Inflammatory macrophage treated with lipopolysaccharide for 1 hour (primary cell): ENCODE results near the gene CACNA1H.
A peak's percentile ranks its signal among the peaks of the same experiment; 100 is the strongest.
"Not testable (repeated sequence)": the region's sequence is repeated elsewhere in the genome, so short reads cannot be mapped to it uniquely, and the experiment has no call there.

Experiments used
- DNase-seq, 2 donors: peaks; one replicate each; pipeline ENCODE4 v3.0.0-alpha.2; 2020 to 2022

CACNA1H gene

DNA sequence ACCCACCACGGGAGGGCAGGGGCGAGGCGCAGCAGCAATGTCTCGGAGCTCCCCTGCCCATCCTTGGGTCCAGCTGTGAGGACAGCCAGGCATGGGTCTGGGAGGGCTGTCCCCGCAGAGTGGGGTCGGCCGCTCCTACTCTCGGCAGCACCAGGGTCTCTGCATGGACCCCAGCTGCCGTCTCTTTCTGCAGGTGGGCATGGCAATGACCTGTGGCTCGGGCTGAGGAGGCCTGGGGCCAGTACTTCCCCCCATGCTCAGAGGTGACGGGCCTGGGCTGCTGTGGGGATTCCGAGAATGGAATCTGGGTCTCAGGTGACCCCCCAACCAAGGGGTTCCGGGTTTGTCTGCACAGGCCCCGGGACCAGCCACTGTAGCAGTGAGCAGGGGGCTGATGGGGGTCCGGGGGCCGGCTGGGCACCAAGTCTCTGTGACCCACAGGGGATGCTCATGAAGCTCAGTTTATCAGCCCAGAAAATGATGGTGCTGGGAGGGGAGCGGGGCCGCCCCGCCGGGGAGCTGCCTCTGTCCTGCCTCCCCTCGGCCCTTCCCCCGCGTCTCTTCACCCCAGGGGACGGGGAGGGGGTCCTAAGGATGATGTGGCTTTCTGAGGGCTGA, 23.5 kb downstream of the CACNA1H start:
- no peak for DNase-seq

DNA sequence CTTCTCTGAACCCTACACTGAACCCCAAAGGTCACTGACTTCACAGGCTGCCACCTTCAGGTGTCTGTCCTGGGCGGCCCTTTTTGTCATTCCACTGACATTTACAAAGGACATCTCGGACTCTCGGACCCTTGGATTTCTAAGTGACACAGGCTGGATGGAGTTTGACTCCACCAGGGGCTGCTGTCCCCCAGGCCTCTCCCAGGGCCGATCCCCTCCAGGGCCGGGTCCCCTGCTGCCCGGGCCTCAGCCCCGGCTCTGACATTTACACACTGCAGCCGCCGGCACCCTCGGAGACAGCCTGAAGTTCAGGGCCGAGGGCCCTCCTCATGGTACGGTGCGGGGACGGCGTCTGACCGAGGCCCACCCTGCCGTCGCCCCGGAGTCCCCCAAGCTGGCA, 24.1 kb downstream of the CACNA1H start:
- DNase-seq, result no peak

DNA sequence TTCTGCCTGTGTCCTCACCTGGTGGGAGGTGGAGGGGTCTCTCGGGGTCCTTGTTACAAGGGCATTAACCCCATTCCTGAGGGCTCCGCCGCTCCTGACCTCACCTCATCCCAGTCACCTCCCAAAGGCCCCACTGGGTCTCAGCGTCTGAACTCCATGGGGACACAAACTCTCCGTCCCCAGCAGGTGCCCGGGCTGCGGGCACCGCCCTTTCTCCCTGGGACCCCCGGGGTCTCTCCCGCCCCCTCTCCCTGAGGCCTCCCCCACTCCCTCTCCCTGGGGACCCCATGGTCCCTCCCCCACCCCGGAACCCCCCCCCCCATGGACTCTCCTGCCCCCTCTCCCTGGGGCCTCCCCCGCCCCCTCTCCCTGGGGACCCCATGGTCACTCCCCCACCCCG, 24.8 kb downstream of the CACNA1H start:
- DNase-seq, result no peak

DNA sequence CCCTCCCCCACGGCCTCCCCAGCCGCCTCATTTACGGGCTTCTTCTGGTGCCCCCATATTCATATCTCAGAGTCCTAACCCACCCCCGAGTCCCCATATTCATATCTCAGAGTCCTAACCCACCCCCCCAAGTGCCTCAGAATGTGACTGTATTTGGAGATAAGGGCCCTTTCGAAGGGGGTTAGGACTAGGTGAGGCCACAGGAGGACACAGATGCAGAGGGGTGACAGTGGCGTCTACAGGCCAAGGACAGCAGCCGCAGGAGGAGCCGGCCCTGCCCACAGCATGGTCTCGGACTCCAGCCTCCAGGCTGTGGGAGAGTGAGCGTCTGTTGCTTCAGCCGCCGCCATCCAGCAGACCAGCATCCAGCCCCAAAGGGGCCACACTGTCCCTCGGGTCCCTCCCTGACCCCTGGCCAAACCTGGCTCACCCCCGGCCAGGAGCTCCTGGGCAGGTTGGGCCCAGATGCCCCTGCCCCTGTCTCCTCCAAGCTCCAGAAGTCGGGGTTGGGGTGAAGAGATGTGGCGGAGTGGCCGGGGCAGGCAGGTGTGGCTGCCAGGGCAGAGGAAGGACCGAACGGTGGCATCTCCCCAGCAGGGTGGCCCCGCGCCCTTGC, 25.5 kb downstream of the CACNA1H start:
- DNase-seq, result no peak

DNA sequence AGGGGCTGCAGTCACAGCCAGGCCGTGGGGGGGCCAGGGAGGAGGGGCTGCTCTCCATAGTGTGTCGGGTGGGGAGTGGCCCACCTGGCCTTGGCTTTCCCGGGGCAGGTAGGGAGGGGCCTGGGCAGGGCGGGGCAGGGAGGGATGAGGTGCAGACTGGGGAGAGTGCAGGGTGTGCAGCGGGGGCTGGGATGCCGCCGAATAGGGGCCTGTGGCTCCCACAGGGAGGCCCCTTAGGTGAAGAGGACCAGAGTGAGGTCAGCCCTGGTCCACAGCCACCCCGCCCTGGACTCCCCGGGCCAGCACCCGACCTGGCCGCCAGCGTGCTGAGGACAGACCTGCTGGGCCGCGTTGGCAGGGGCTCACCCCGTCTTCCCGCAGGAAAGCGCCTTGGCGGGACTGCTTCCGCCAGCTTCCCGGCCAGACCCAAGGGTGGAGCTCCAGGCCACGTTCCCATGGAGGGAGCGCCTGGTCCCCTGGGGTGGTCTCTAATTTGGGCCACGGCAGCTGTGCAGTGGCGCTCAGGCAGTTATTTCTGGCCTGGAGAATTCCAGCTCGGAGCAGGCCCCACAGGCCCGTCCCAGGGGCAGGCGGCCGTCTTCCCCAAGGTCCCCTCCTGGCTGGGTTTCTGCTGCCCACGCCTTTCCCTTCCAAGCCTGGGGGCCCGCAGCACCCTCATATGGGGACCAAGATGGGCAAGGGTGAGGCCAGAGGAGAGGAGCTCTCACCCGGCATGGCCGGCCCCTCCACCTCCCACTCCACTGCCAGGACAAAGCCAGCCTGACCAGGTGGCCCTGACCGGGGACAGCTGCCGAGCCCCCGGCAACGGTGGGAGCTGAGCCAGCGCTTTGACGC, 27.9 kb downstream of the CACNA1H start:
- DNase-seq, result no peak

DNA sequence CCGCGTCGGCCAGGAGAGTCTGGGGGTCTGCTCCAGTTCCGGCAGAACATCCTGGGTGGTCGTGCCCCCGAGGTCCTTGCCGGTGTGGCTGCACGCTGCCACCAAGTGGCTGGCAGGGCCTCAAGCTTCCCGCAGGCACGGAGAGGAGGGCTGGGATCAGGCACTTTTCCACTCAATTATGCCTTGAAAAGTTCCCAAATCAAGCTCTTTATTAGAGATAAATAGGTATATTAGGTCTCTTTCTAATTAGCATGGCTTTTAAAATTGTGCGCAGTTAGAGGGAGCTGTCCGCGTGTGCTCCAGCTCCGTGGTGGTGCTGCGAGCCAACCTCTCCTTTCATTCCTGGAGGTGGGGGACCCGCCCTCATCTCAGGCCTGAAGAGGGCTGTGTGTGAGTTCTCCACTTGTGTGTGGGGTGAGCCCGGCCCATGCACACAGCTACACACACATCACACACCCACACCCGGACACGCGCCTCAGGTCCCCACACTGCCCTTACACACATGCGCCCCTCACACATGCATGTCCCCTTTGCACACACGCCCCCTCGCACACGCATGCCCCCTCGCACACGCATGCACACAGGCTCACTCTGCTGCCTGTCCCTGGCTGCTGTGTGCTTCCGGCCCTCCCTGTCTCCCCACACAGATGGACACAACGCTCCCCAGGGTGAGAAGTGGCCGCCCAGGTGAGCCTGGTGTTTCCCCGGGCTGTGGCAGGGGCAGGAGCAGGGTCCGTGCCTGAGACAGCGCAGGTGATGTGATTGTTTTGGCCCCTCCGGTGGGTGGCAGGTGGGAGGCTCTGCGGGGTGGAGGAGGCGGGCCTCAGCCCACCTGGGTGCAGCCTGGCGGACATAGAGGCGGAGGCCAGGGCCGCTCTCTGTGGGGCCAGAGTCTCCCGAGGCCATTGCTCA, 28.8 kb downstream of the CACNA1H start:
- no peak for DNase-seq

DNA sequence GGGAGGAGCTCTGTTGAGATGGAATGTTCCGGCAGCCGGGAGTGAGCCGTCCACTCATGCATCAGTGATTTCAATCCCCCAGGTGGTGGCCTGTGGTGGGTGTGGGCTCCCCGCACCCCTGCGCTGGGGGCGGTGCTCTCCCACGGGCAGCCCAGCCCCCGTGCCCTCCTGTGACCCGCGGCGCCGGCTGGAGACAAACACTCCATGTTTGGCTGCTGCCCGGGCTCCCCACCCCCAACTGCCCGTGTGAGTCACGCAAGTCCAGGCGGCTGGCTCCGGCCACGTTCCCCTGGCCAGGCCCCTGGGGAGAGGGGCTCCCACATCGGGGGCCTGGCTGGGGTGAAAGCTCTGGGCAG, 29.4 kb downstream of the CACNA1H start:
- no peak for DNase-seq

DNA sequence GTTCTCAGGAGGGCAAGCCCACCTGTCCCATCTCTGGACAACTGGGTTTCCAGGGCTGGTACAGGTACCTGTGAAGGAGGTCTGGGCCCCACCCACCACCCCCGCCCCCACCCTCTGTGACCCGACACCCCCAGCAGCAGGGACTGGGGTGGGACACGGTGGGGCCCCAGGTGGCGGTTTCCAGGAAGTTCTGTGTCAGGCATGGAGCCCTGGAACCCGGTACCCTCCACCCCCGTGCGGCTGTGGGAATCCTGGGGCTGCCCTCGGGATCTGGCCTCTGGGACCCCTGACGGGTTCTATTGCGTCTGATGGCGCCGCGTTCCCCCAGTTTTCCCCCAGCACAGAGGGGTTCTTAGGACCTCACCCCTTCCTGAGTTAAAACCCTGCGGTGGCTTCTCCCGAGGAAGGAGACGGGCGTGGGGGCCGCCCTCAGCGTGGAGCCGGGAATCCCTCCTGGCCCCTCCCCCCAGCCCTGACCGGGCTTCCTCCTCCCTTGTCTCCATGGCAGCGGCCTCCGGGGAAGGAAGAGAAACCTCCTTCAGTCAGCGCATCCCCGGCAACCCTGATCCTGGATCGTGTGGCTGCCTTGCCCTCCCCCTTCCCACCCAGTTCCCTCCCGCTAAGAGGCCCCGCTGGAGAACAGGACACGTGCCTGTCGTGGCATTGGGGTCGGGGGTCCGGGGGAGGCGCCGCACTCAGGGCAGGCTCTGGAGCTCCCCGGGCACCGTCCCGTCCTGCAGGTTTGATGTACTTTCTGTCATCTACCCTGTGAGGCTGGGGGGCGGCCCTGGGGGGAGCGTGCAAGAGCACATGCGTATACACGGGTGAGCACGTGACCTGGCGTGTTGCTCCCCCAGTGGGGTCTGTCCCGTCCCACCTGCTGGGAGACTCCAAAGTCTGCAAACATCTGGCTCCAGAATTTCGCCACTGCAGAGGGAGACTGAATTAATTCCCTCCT, 30.3 kb downstream of the CACNA1H start:
- DNase-seq, result no peak

DNA sequence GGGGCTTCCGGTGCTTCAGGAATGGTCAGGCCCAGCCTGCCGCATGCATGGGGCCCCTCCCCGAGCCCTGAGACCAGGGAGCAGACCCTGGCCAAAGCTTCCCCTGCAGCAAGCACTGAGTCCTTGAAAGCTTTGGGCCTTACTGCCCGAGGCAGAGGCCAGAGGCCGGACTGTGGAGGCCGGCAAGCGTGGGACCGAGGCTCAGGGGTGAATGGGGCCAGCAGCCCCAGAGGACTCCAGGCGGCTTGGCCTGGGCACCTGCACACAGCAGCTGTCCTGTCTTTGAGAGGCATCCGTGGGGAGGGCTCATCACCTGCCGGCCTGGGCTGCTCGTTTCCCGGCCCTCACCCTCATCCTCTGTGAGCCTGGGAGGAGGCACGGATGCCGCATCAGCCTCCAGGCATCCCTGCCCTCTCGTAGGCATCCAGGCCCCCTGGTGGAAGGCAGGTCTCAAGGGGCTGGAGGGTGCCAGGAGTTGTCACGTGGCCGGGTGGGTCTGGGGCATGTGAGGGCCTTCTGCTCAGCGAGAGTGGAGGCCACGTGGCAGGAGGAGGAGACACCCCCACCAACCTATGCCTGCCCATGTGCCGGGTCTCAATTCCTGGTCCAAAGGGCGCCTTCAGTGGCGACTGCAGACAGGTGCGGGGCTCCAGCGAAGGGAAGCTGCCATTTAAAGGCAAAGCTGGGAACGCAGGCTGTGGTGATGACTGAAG, 31.4 kb downstream of the CACNA1H start:
- DNase-seq, result no peak

DNA sequence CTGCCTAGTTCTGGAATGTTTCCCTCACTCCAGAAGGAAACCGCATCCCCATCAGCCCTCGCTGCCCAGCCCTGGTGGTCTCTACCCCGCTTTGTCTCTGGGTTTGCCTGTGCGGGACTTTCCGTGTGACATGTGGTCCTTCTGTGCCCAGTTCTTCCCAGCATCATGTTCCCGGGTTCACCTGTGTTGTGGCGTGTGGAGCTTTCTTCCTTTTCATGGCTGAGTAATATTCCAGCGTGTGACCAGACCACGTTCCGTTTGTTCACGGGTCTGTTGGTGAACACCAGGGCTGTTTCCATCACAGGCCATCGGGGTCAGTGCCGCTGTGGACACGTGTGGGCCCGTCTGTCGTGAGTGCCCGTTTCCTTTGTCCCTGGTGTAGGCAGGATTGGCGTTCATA, 32.1 kb downstream of the CACNA1H start:
- DNase-seq, result no peak

DNA sequence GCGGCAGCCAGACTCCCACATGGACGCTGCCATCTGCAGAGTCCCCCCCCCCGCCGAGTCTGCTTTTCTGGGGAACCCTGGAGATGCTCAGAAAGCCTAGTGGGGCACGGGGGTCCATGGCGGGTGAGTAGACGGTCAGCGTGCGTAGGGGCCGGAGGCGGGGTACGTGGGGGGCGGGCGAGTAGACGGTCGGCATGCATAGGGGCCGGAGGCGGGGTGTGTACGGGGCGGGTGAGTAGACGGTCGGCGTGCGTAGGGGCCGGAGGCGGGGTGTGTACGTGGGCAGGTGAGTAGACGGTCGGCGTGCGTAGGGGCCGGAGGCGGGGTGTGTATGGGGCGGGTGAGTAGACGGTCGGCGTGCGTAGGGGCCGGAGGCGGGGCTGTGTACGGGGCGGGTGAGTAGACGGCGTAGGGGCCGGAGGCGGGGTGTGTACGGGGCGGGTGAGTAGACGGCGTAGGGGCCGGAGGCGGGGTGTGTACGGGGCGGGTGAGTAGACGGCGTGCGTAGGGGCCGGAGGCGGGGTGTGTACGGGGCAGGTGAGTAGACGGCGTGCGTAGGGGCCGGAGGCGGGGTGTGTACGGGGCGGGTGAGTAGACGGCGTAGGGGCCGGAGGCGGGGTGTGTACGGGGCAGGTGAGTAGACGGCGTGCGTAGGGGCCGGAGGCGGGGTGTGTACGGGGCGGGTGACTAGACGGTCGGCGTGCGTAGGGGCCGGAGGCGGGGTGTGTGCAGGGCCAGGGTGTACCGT, 32.7 kb downstream of the CACNA1H start:
- DNase-seq, result not testable (repeated sequence)

DNA sequence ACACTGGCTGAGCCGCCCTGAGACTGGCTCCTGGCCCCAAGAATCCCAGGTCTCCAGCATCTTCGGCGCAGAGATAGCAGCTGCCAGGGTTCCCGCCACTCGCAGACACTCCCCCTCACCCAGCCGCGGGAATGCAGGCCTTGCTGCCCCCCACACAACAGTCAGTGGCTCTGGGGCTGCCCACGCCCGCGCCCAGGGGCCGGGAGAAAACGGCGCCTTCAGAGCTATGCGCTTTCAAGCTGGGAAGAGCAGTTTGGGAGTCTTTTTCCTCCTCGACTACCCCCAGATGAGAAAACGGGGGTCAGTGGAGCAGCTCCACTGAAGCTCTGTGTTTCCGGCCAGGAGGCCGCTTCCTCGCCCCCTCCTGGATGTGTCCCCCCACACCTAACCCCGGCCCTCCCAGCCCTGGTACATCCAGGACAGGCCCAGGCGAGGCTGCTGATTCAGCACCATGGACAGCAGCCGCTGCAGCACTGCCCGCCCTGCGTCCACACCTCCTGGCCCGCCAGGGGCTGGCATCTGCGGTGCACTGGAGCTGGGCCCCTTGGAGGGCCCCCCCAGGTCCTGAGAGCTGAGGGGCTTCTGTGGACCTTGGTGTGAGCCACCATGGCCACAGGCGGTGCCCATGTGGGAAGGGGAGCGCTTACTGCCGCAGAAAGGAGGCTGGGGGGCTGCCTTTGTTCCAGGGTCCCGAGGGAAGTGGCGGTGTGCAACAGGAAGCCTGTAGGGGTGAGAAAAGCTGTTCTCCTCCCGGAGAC, 35.7 kb downstream of the CACNA1H start:
- peak in 1 of 2 donors; percentile 15 for DNase-seq

DNA sequence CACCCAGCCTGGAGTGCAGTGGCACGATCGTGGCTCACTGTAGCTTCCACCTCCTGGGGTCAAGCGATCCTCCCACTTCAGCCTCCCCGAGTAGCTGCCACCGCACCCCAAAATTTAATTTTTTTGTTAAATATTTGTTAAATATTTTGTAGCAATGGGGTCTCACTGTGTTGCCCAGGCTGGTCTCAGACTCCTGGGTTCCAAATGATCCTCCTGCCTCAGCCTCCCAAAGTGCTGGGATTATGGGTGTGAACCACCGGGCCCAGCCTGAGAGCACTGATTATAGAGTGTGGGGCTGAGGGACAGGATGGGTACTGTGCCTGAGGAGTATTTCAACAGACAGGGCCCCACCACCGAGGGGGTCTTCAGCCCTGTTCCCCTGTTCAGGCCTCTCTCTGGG, 36.5 kb downstream of the CACNA1H start:
- DNase-seq, result no peak

DNA sequence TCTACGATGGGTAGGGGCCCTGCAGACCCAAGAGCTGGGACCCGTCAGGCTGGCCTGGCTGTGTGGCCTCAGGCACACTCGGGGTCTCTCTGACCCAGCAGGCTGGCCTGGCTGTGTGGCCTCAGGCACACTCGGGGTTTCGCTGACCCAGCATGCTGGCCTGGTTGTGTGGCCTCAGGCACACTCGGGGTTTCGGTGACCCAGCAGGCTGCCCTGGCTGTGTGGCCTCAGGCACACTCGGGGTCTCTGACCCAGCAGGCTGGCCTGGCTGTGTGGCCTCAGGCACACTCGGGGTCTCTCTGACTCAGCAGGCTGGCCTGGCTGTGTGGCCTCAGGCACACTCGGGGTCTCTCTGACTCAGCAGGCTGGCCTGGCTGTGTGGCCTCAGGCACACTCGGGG, 37.9 kb downstream of the CACNA1H start:
- DNase-seq, result not testable (repeated sequence)

DNA sequence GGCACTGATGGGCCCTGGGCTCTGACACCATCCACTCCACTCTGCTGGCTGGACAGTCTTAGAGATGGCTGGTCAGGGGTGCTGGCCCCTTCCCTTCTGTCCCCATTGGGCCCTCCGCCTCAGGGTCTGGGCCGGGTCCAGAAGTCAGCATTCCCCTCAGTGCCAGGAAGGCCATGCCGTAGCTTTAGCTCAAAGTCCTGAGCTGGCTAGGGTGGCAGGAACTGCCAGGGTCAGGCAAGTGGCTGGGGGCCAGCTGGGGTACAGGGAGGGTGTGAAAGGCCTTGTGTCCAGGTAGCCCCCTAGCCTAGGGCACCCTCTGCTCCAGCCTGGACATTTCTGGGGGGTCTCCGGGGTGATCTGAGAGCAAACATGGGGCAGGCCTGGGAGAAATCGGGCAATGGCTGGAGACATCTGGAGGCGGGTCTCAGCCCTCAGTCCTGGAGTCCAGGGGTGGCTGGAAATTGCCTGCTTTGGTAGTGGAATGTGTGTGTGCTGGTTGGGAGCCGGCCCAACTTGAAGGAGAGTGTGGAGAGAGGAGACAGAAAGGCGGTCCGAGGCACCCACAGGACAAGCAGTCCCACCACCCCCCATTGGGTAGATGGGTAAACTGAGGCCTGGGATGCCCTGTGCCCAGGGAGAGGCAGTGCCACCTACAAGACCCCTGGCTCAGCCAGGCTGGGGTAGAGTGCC, 39.6 kb downstream of the CACNA1H start:
- no peak for DNase-seq

DNA sequence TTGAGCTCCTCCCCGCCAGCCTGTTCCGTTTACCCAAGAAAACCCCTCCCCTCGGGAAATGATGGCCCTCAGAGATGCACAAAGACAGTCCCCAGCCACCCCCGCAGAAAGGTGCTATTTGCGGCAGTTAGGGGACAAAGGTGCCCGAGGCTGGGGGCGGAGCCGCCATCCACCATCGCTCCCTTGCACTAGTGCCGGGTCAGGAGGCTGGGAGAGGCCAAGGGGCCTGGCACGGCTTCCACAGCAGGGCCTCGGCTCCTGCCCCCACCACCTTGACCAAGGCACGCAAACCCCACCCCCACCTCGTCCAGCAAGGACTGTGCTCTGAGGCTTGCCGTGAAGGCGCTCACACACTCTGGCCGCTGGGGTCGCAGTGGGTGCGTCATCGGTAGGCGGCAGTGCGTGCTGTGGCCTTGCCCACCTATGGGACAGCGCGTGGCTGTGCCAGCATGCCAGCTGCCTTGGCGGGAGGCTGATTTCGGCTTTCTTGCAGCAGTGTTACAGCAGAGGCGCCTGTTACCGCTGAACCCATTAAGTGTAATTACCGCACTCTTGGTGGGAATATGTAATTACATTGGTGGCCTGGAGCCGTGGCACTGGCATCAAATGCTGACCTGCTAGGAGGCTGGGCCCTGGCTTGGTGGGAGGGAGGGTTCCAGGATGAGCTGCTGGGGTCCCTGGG, 40.4 kb downstream of the CACNA1H start:
- DNase-seq, result no peak

DNA sequence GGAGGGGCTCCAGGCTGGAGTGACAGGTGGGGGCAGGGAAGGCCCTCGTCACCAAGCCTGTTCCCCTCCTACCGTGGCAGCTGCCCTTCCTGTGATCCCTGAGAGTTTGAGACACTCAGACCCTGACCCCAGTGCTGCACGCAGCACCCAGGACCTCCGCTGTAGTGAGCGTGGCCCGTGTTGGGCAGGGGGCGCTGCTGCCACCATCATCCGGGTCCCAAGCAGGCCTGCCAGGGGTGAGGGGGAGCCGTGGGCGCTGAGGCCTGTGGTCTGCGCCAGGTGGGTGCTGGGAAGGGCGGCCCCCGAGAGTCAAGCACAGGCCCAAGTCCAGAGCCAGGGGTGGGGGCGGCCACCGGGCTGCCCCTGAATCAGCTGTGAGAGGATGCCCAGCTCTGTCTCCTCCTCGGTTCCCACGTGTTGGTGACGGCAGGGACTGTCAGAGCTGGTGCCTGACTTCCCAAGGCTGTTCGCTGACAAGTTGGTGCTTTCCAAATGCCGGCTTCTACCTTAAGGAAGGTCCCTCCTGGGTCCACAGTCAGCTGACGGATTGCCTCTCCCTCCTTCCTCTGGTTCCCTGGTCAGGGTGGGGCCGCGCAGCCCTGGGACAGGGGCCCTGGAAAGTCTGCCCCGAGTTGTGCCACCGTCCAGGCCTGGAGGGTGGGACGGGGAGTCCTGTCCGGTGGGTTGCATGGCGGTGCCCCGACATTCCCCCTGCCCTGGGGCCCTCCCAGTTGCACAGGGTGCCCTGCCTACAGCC, 41.1 kb downstream of the CACNA1H start:
- no peak for DNase-seq
